Activated T-helper 9 cell treated with anti-CD3 and anti-CD28 coated beads, Interleukin-2, amount 50 U/mL, for 16 hours (primary cell): ENCODE data around the gene BUD23.
A peak's percentile ranks its signal among the peaks of the same experiment; 100 is the strongest.
"Not testable (repeated sequence)": the region's sequence is repeated elsewhere in the genome, so short reads cannot be mapped to it uniquely, and the experiment has no call there.

Experiments
- DNase-seq: peaks from one replicate; pipeline ENCODE4 v3.0.0-alpha.2; 2020; ENCODE audit warnings: low read depth

Gene BUD23

GRCh38 chr7:73719806-73720169 lies 36.4 kb downstream of the BUD23 start:
- no peak for DNase-seq

DNA sequence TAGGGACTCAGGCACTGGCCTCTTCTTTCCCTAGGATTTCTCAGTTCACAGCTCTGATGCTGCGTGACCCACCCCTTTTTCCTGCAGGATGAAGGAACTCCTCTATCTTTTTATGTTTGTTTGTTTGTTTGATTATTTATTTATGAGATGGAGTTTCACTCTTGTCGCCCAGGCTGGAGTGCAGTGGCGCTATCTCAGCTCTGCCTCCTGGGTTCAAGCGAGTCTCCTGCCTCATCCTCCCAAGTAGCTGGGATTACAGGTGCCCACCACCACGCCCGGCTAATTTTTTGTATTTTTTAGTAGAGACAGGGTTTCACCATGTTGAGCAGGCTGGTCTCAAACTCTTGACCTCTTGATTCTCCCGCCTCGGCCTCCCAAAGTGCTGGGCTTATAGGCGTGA lies 37.0 kb downstream of the BUD23 start:
- not testable (repeated sequence) for DNase-seq

GRCh38 chr7:73721377-73721817 lies 38.0 kb downstream of the BUD23 start:
- no peak for DNase-seq

GRCh38 chr7:73722182-73722581 lies 38.8 kb downstream of the BUD23 start:
- not testable (repeated sequence) for DNase-seq

GRCh38 chr7:73722785-73723184 lies 39.4 kb downstream of the BUD23 start:
- no peak for DNase-seq

DNA sequence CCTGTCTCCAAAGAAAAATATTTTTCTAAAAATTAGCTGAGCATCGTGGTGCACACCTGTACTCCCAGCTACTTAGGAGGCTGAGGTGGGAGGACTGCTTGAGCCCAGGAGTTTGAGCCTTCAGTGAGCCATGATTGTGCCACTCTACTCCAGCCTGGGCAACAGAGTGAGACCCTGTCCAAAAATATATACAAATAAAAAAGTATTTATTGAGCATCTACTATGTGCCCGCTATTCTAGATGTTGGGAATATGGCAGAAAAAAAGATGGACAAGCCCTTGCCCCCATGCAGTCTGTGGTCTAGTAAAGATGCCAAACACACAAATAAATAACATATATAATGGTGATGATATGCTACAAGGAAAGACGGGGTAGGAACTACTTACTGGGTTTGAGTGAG lies 40.4 kb downstream of the BUD23 start:
- no peak for DNase-seq

GRCh38 chr7:73726083-73726466 lies 42.7 kb downstream of the BUD23 start:
- DNase-seq: no peak

DNA sequence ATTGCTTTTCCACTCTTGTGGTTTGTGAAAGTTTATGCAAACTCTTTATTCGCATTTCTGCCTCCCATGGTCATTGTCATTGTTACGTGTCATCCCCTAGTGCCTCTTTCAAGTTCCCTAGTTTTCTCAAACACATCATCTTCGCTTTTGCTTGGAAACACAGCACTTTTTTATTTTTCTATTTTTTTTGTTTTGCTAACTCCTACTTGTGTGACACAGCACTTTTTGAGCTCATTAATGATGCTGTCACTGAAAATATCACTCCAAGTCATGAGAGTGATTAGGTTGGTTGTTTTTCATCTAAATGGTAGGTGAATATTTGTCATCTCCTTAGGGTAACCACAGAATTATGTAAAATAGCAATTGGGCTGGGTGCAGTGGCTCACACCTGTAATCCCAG lies 44.6 kb downstream of the BUD23 start:
- no peak for DNase-seq

DNA sequence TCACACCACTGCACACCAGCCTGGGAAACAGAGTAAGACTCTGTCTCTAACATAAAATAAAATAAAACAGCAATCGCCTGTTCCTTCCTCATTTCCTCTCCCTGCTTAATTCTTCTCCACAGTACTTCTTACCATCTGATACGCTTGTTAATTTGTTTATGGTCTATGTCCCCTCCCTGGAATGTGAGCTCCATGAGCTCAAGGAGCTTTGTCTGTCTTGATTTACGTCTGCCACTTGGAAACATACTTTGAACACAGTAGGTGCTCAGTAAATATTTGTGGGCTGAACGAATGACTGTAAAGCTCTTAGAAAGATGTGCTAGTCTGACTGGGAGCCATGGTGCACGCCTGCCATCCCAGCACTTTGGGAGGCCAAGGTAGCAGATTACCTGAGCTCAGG lies 45.2 kb downstream of the BUD23 start:
- no peak for DNase-seq

DNA sequence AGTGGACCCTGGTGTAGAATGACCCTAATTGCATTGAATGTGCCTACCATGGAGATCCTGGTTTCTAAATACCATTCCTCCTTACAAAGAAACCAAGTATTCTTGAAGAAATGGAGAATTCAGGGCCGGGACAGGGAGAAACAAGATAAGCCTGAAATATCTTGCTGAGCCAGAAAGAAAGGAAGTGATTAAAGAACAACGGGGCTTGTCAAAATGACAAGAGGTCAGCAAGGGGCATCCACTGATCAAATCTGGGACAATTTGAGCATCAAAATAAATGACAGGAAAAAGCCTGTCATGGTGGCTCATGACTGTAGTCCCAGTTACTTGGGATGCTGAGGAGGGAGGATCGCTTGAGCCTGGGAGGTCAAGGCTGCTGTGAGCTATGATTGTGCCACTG lies 47.1 kb downstream of the BUD23 start:
- no peak for DNase-seq

- DNase-seq: no peak
Measured at GRCh38 chr7:73732397-73732796, 49.0 kb downstream of the BUD23 start.

GRCh38 chr7:73734619-73735527 lies 51.5 kb downstream of the BUD23 start:
- peak; percentile 75 for DNase-seq

GRCh38 chr7:73735528-73735905 lies 52.1 kb downstream of the BUD23 start:
- DNase-seq: no peak

GRCh38 chr7:73736885-73737284 lies 53.5 kb downstream of the BUD23 start:
- DNase-seq: no peak

- no peak for DNase-seq
Measured at GRCh38 chr7:73737491-73738219, 54.3 kb downstream of the BUD23 start.

- peak; percentile 50 for DNase-seq
Measured at GRCh38 chr7:73738220-73738611, 54.8 kb downstream of the BUD23 start.

- peak; percentile 97 for DNase-seq
Measured at GRCh38 chr7:73738612-73739386, 55.4 kb downstream of the BUD23 start, which contains the start of gene ABHD11. TSS of gene ABHD11 (minus strand) at chr7:73738802. CDS start at chr7:73738770, 32 bp downstream.

- DNase-seq: no peak
Measured at GRCh38 chr7:73739387-73739767, 56.0 kb downstream of the BUD23 start.

DNA sequence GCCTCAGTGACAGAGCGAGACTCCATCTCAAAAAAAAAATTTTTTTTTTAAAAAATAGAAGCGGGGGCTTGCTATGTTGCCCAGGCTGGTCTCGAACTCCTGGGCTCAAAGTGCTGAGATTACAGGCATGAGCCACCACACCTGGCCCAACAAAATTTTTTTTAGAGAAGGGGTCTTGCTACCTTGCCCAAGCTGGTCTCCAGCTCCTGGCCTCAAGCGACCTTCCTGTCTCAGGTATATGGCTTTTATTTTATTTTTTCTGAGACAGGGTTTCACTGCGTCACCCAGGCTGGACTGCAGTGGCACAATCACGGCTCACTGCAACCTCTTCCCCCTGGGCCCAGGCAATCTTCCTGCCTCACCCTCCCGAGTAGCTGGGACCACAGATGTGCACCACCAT lies 56.8 kb downstream of the BUD23 start:
- DNase-seq: no peak

DNA sequence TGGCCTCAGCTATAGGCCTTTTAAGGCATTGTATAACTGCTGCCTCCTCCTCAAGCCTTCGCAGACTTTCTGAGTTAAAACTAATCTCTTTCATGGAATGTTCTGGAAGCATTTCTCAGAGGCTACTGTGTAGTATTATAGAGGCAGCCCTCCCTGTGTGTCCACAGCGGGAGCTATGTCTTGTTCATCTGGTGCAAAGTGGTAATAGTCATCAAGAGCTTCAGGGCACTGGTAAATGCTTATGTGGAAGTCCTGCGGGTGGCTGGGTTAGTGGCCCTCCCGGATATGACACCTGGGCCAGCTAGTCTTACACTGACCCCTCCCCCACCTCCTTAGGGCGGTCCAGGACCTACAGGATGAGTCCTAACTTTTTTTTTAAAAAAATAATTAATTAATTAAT lies 57.4 kb downstream of the BUD23 start:
- no peak for DNase-seq

DNA sequence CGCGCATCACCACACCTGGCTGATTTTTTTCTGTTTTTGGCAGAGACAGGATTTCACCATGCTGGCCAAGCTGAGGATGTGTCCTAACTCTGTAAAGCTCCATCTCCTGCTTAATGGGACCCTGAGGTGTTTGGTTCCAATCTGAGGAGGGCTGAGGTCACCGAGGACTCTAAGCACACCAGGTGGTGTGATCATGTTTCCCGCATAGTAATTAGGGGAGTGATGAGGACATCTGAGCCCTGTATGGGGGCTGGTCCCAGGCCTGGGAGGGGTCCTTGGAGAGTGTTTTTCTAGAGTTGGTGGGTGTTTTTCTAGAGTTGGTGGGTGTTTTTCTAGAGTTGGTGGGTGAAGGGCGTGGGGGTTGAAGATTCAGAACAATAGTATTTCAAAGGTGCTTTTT lies 58.2 kb downstream of the BUD23 start:
- no peak for DNase-seq

DNA sequence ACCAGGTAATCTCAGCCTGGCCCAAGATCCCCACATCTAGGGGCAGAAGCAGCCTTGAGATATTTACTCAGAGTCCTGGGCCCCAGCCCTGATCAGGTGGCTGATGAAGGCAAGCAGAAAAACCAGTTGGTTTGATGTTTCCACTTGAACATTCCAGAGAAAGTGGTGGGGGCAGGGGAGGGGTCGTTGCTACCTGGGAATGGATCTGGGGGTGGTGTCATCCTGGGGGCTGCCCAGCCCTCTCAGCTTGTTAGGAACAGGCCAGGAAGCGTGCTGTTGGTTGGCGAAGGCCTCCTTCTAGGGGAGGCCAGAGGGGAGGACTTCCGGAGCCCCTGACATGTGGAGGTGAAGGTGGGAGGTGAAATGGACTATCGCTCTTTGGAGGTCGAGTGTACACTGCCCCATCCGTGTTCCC lies 58.9 kb downstream of the BUD23 start:
- no peak for DNase-seq
